IMR-90 (cell line): ENCODE data around the gene RPGR. TPM values are rescaled to one million over a fixed set of nuclear protein-coding genes. Genes with fewer than 3 reads are reported as not detected.

Experiments used
- ATAC-seq: fragments of 200-7000 bp; cut with Tn5 transposase; 2 replicates; pipeline ENCODE4 v1.9.1; 2020; ENCODE audit warnings: low read depth, mild to moderate bottlenecking, moderate library complexity
- BruUV-seq: library from RNA; stranded (reverse); fragments of 400-500 nt; replicated peaks from 2 replicates; lab custom pipeline; 2021; lab: Mats Ljungman, UMichigan
- CTCF ChIA-PET: fragments of 300-600 bp; formaldehyde crosslinking; extraction: SDS; loops from one replicate; lab custom pipeline; 2021; ENCODE audit warnings: antibody characterized with exemption; lab: Yijun Ruan, JAX
- POLR2A ChIA-PET: fragments of 300-600 bp; sonication (Branson Sonifier 250); formaldehyde crosslinking; loops from one replicate; lab custom pipeline; 2022; ENCODE audit warnings: antibody characterized with exemption; ENCODE audit not compliant: unreplicated experiment; lab: Charles Lee
- DNase-seq: peaks from one replicate; pipeline ENCODE4 v3.0.0; 2013
- H2AFZ ChIP-seq: replicated peaks from 2 replicates; pipeline ENCODE3; 2013; ENCODE audit warnings: low read length, mild to moderate bottlenecking; ENCODE audit not compliant: poor library complexity
- H2AK5ac ChIP-seq: 2 replicates; pipeline ENCODE4 v1.6.1; 2013; ENCODE audit warnings: low read depth, low read length, inconsistent platforms
- H2AK9ac ChIP-seq: replicated peaks from 2 replicates; pipeline ENCODE3; 2013; ENCODE audit warnings: mild to moderate bottlenecking, low read depth, low read length, moderate library complexity; ENCODE audit not compliant: poor library complexity
- H2BK120ac ChIP-seq: 2 replicates; pipeline ENCODE4 v1.6.1; 2013; ENCODE audit warnings: low read depth, low read length, inconsistent platforms
- H2BK15ac ChIP-seq: 3 replicates; pipeline ENCODE4 v1.6.1; 2013; ENCODE audit warnings: low read depth, low read length, inconsistent platforms
- H2BK20ac ChIP-seq: 2 replicates; pipeline ENCODE4 v1.6.1; 2013; ENCODE audit warnings: low read depth, mild to moderate bottlenecking, inconsistent platforms, low read length, moderate library complexity
- H2BK5ac ChIP-seq: 2 replicates; pipeline ENCODE4 v1.6.1; 2013; ENCODE audit warnings: mild to moderate bottlenecking, low read depth, low read length, inconsistent platforms; ENCODE audit not compliant: poor library complexity, severe bottlenecking
- H3K14ac ChIP-seq: replicated peaks from 2 replicates; pipeline ENCODE4 v1.6.1; 2013; ENCODE audit warnings: low read depth, low read length, inconsistent platforms
- H3K18ac ChIP-seq: 2 replicates; pipeline ENCODE4 v1.6.1; 2013; ENCODE audit warnings: low read depth, low read length, control low read depth
- H3K23ac ChIP-seq: 2 replicates; pipeline ENCODE4 v1.6.1; 2013; ENCODE audit warnings: low read depth, low read length, inconsistent platforms
- H3K27ac ChIP-seq: 2 replicates; pipeline ENCODE4 v1.5.1; 2013; ENCODE audit warnings: mild to moderate bottlenecking, control low read depth, low read length; ENCODE audit not compliant: insufficient read depth
- H3K27me3 ChIP-seq: 2 replicates; pipeline ENCODE4 v1.6.1; 2013; ENCODE audit warnings: low read length; ENCODE audit not compliant: control insufficient read depth, insufficient read depth
- H3K36me3 ChIP-seq: 2 replicates; pipeline ENCODE4 v1.6.1; 2013; ENCODE audit warnings: low read length, mixed read lengths; ENCODE audit not compliant: control insufficient read depth, insufficient read depth
- H3K4ac ChIP-seq: 2 replicates; pipeline ENCODE4 v1.6.1; 2013; ENCODE audit warnings: low read depth, low read length, inconsistent platforms
- H3K4me1 ChIP-seq: 2 replicates; pipeline ENCODE4 v1.6.1; 2013; ENCODE audit warnings: low read length, mixed read lengths; ENCODE audit not compliant: control insufficient read depth, insufficient read depth
- H3K4me2 ChIP-seq: 2 replicates; pipeline ENCODE4 v1.6.1; 2013; ENCODE audit warnings: low read depth, mild to moderate bottlenecking, control low read depth, low read length, moderate library complexity
- H3K4me3 ChIP-seq: 2 replicates; pipeline ENCODE4 v1.5.1; 2013; ENCODE audit warnings: low read depth, mild to moderate bottlenecking, control low read depth, low read length, moderate library complexity; ENCODE audit not compliant: insufficient read depth
- H3K56ac ChIP-seq: 2 replicates; pipeline ENCODE4 v1.6.1; 2013; ENCODE audit warnings: low read length, inconsistent platforms; ENCODE audit not compliant: insufficient read depth; ENCODE audit errors: extremely low read depth
- H3K79me1 ChIP-seq, 2 experiments: 2 replicates each; pipeline ENCODE4 v1.6.1; 2013; ENCODE audit warnings: low read length in 2 of 2, inconsistent platforms in 1 of 2, low read depth in 1 of 2
- H3K9ac ChIP-seq: 2 replicates; pipeline ENCODE4 v1.6.1; 2013; ENCODE audit warnings: low read depth, low read length, control low read depth
- H3K9me1 ChIP-seq: 2 replicates; pipeline ENCODE4 v1.6.1; 2013; ENCODE audit warnings: low read length, inconsistent platforms; ENCODE audit not compliant: insufficient read depth
- H3K9me3 ChIP-seq: 2 replicates; pipeline ENCODE4 v1.6.1; 2013; ENCODE audit warnings: low read length; ENCODE audit not compliant: control insufficient read depth, insufficient read depth
- H4K20me1 ChIP-seq: 2 replicates; pipeline ENCODE4 v1.6.1; 2013; ENCODE audit warnings: low read length, inconsistent platforms; ENCODE audit not compliant: insufficient read depth
- H4K5ac ChIP-seq: 2 replicates; pipeline ENCODE4 v1.6.1; 2013; ENCODE audit warnings: mild to moderate bottlenecking, low read depth, low read length, control low read depth
- H4K8ac ChIP-seq, 2 experiments: 2 replicates each; pipeline ENCODE4 v1.6.1; 2013; ENCODE audit warnings: low read depth in 2 of 2, low read length in 2 of 2, control low read depth in 1 of 2, inconsistent platforms in 1 of 2
- H4K91ac ChIP-seq: 2 replicates; pipeline ENCODE4 v1.6.1; 2013; ENCODE audit warnings: low read depth, low read length, inconsistent platforms; ENCODE audit not compliant: insufficient read depth
- BHLHE40 ChIP-seq: fragments of 150-350 bp; IDR thresholded peaks from 2 replicates; pipeline ENCODE4 v1.6.1; 2016; ENCODE audit warnings: mild to moderate bottlenecking, low read depth, low read length
- CEBPB ChIP-seq: IDR thresholded peaks from 2 replicates; pipeline ENCODE4 v1.6.1; 2012; ENCODE audit warnings: low read depth, low read length, improper control_type of control experiment
- CHD1 ChIP-seq: IDR thresholded peaks from 2 replicates; pipeline ENCODE4 v1.6.1; 2012; ENCODE audit warnings: low read depth, low read length, improper control_type of control experiment
- ELK1 ChIP-seq: fragments of 150-350 bp; IDR thresholded peaks from 2 replicates; pipeline ENCODE4 v1.6.1; 2016; ENCODE audit warnings: low read depth, mild to moderate bottlenecking, low read length, moderate library complexity, borderline replicate concordance
- MAZ ChIP-seq: IDR thresholded peaks from 2 replicates; pipeline ENCODE4 v1.6.1; 2012; ENCODE audit warnings: low read depth, mild to moderate bottlenecking, low read length, improper control_type of control experiment, moderate library complexity, borderline replicate concordance
- NFE2L2 ChIP-seq: fragments of 150-350 bp; IDR thresholded peaks from 2 replicates; pipeline ENCODE4 v1.6.1; 2016; ENCODE audit warnings: low read depth, mild to moderate bottlenecking, low read length
- RFX5 ChIP-seq: IDR thresholded peaks from 2 replicates; pipeline ENCODE4 v1.8.0; 2012; ENCODE audit warnings: low read depth, mild to moderate bottlenecking, low read length, moderate library complexity
- SMC3 ChIP-seq: fragments of 150-350 bp; IDR thresholded peaks from 2 replicates; pipeline ENCODE4 v1.6.1; 2016; ENCODE audit warnings: low read depth, mild to moderate bottlenecking, antibody characterized with exemption, low read length, moderate library complexity
- USF2 ChIP-seq: fragments of 150-350 bp; IDR thresholded peaks from 2 replicates; pipeline ENCODE4 v1.6.1; 2017; ENCODE audit warnings: mild to moderate bottlenecking, antibody characterized with exemption, low read length, low read depth
- WGBS, 2 experiments: methylation state at CpG; one replicate each; pipeline versions ENCODE4 v1.1.5 to v1.1.7; 2013; ENCODE audit warnings: missing lambda C conversion rate in 2 of 2; ENCODE audit not compliant: insufficient read length in 1 of 2; ENCODE audit errors: extremely low coverage in 2 of 2; 5-methylcytosine and 5-hydroxymethylcytosine counted together
- dilution Hi-C: fragments of 300-500 bp; cut with HindIII; formaldehyde crosslinking; loops from one replicate; pipeline ENCODE4 v1.14.3; 2018; ENCODE audit warnings: low sequenced_read_pairs; ENCODE audit not compliant: unreplicated experiment
- in situ Hi-C: fragments of 300-500 bp; cut with MboI; formaldehyde crosslinking; loops from 3 replicates; pipeline ENCODE4 v1.14.3; 2019; ENCODE audit warnings: low sequenced_read_pairs, inconsistent platforms, mixed read lengths
- intact Hi-C: fragments of 100-400 bp; cut with micrococcal nuclease; formaldehyde crosslinking; loops from 2 replicates; pipeline ENCODE4 v1.10.0; 2022
- polyA plus RNA-seq, 3 experiments: library from polyadenylated mRNA; depleted of rRNA; stranded (reverse); fragments of >200 nt; gene quantifications; 2 replicates each; pipeline ENCODE4 v1.2.3, GENCODE V29; 2012; ENCODE audit warnings: low replicate concordance in 1 of 3
- total RNA-seq: library from RNA; depleted of rRNA; stranded (reverse); fragments of >200 nt; gene quantifications from 2 replicates; pipeline ENCODE4 v1.2.3, GENCODE V29; 2012

Gene RPGR
- total and polyA plus RNA-seq, 2 of the 4 experiments (the other 2 are of a cell fraction): 2.2 to 3.8 TPM

GRCh38 chrX:38368774-38369173 is 41.5 kb upstream of the RPGR start:
- Histone ChIP-seq H3K9me3 (no peaks in the 10 kb centered on the region), H3K27me3 (peaks cover 3% of the 10 kb centered on the region; the same call in 1 of the 2 replicates), H2BK20ac (no peak overlapping the region), H2AK5ac (no peak overlapping the region), H2AFZ (no peak overlapping the region), H3K9me1 (no peaks in the 10 kb centered on the region), H2AK9ac (no peak overlapping the region), H3K9ac (no peak overlapping the region), H3K36me3 (no peaks in the 10 kb centered on the region), H2BK15ac (no peak overlapping the region), H3K27ac (no peak overlapping the region), H3K14ac (no peak overlapping the region), H3K4me1 (no peaks in the 10 kb centered on the region), H3K23ac (no peak overlapping the region), H3K18ac (no peak overlapping the region), H4K8ac (no peak overlapping the region), H3K56ac (no peak overlapping the region), H3K4me2 (no peak overlapping the region), H3K4me3 (no peak overlapping the region), H4K20me1 (no peaks in the 10 kb centered on the region), H2BK120ac (no peak overlapping the region), H2BK5ac (no peak overlapping the region), H4K5ac (no peak overlapping the region), H3K79me1 (no peaks in the 10 kb centered on the region), H4K91ac (no peak overlapping the region), H3K4ac (no peak overlapping the region)
- intact Hi-C loops (no loop called here), in situ Hi-C loops (no loop called here), dilution Hi-C loops (no loop called here)
- WGBS, 2 experiments: no CpG with 5 or more reads among the region's 2 CpGs
- DNase-seq: no peak
- BruUV-seq: no TSS peak
- CTCF ChIA-PET: no interaction called here
- POLR2A ChIA-PET: no interaction called here
- ATAC-seq: no peak
- TF ChIP-seq SMC3 (no peak), BHLHE40 (no peak), USF2 (no peak), CHD1 (no peak), CEBPB (no peak), NFE2L2 (no peak), ELK1 (no peak), MAZ (no peak), RFX5 (no peak)
